ELR (cell line): ENCODE data around the gene MATK.
A peak's percentile ranks its signal among the peaks of the same experiment; 100 is the strongest.

Experiments used
- DNase-seq: peaks from one replicate; pipeline ENCODE4 v3.0.0-alpha.2; 2015; ENCODE audit warnings: low read depth

Gene MATK, protein sequence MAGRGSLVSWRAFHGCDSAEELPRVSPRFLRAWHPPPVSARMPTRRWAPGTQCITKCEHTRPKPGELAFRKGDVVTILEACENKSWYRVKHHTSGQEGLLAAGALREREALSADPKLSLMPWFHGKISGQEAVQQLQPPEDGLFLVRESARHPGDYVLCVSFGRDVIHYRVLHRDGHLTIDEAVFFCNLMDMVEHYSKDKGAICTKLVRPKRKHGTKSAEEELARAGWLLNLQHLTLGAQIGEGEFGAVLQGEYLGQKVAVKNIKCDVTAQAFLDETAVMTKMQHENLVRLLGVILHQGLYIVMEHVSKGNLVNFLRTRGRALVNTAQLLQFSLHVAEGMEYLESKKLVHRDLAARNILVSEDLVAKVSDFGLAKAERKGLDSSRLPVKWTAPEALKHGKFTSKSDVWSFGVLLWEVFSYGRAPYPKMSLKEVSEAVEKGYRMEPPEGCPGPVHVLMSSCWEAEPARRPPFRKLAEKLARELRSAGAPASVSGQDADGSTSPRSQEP

DNA sequence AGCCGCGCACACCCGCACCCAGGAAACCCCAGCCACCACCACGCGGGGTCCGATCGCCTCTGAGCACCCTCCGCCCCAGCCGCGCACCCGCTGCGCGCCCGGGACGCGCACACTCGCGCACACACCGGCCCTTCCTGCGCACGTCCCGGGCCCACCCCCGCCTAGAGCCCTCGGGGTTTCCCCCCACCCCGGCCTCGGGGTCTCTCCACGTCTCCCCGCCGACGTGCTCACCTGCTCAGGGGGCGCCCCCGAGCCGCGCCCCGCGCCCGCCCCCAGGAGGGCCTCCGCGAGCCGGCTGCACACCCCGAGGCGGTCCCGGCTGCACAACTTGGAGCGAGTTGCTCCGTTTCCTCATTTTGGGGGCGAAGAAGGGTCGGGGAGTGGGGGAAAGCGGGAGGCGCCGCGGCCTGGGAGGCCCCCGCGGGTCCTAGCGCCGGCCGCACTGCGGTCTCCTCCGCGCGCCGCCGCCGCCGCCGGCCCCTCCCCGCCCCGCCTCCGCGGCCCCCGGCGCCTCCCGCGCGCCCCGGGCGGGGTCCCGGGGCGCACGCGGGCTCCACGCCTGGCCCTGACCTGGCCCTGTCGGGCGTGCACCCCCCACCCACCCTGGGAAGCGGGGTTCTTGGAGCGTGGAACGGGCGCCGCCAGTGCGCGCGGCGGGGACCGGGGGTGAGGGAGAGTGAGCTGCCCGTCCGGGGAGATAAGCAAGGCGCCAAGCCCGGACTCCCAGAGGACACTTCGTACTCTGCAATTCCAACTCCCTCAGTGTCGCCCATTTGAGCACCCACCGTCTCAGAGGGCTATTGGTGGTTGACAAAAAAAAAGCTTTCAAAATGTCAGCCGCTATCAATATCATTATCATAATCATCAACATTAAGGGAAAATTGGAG, at the start of gene MATK:
Gene MATK, minus strand, starts transcription at position 444 of the 887 bp plus-strand sequence. CDS start 1,246 bp downstream, outside the sequence.
- DNase-seq, result no peak

GRCh38 chr19:3835055-3835435, 48.9 kb upstream of the MATK start:
- DNase-seq, result no peak

DNA sequence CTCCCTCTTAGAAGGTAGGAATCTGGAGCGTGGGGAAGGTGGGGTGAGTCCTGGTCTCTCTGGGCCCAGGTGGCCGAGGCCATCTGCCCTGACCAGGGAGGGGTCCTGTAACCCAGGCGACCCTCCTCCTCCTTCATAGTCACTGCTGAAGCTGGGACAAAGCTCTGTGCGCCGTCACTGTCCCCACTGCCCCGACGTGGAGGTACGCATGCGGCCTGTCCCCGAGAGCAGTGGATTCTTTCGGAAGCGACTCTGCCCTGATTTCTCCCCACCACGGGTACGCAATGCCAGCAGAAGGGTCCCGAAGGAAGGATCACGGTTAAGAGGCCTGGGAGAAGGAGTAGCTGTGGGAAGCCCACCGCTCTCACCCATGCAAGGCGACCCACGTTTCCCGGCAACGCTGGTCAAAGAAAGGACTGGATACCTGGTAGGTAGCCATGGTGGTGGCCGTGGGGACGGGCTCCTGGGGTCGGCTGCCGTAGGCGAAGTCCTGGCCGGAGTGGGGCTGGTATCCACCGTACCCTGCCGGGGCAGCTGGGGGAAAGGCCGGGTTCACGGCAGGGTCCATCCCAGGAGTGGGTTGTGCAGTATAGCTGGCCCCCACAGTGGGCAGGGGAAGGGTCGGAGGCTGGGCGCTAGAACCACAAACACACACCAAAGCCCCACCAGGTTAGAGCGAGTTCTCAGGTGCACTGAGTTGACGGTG, 48.3 kb upstream of the MATK start:
- no peak for DNase-seq

GRCh38 chr19:3833578-3834348, 47.6 kb upstream of the MATK start:
- no peak for DNase-seq

DNA sequence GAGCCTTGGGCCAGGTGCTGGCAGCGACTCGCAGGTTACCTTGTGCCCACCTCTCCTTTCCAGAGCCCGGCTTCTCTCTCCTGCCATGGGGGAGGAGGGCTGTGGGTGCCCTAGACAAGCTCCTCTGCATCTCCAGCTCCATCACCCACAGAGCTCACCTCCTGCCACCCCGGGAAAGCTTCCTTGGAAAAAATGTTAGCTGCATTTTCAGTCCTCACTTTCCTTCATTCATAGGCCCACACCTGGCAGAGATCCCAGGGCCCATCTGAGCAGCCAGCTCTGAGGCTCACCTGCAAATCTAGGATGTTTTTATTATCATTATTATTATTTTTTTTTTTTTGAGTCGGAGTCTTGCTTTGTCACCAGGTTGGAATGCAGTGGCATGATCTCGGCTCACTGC, 45.8 kb upstream of the MATK start:
- DNase-seq, result no peak

DNA sequence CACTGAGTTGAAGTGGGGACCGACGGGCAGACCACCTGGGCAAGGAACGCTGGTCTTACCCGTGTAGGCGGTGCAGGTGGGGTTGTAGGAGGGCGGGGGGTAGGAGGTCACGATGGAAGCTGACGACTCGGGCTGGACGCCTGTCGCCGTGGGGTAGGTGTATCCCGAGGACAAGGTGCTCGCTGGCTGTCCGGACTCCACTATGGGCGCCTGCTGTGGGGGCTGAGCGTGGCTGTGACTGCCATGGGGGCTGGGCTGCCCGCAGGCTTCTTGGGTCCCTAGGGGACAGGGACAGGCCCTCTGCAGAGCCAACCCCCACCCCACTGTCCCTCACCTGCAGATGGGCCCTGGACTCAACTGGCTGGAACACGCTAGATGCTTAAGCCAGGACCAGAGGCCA, 45.4 kb upstream of the MATK start:
- no peak for DNase-seq

DNA sequence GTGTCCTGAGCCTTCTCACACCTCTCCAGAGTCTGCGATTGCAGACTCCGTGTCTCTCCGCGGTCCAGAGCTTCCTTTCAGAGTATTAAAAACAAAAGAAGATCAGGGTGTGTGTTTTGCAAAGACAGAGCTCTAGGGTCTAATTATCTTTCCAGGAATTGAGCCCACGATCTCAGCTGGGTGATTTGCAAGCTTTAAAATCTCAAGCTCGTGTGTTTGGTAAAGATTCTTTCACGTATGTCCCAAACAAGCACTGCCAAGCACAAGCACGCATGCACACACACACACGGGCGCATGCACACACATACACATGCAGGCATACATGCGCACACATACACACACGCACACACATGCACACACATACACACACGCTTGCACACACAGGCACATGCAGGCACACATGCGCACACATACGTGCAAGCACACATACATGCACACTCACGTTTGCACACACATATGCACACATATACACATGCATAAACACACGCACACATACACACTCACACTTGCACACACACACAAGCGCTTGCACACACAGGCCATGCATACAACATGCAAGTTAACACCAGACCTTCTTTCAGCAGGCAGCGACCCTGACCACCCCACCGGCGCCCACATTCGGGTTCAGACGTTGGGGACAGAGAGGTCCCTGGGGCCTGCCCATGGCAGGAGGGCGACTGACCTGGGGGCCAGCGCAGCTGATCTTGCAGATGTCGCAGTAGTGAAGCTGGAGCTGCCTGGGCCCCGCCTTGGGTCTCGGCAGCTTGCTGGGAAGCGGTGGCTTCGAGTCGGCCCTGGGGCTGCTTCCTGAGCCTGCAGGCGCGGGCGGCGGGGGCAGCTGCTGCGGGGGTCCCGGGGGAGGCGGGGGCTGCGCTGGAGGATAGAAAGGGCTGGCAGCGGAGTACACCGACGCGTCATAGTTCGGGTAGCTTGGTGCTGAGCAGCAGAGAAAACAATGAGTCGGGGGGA, 44.7 kb upstream of the MATK start:
- no peak for DNase-seq

DNA sequence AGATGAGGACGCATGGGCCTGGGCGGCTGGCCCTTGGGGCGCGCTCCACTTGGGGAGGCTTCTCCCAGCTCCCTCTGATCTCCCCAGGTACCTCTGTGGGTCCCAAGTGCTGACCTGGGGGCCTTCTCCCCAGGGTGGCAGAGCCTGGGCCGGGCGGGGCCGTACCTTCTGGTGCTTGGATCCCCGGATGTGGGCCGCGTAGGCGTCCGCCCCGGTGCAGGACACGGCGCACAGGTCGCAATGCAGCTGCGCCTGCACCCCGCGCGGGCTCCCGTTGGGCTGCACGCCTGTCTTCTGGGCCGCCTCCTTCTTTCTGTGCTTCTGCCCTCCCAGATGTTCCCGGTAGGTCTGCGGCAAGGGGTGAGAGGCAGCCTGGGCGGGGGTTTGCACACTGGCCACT, 41.1 kb upstream of the MATK start:
- DNase-seq, result no peak

- DNase-seq, result no peak
Observed at GRCh38 chr19:3826163-3826562, 40.0 kb upstream of the MATK start.

- no peak for DNase-seq
Observed at GRCh38 chr19:3825286-3825956, 39.2 kb upstream of the MATK start.

DNA sequence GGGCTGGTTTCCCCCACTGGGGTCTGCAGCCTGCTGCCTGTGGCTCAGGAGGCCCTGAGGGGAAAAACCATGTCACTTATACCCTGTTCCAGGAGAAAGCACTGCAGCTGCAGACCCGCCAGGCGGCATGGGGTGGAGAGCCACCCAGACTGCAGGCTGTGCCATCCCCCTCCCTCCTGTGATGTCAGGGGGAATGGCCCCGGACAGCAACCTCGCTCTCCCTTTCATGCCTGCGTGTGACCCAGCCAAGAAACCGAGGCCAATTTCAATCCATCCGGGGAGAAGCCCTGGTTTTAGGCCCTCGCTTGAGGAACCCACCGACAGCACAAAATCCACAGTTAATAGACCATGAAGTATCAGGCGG, 37.2 kb upstream of the MATK start:
- no peak for DNase-seq

GRCh38 chr19:3822683-3823349, 36.6 kb upstream of the MATK start:
- DNase-seq, result no peak

GRCh38 chr19:3821857-3822364, 35.7 kb upstream of the MATK start:
- peak; percentile 50 for DNase-seq

DNA sequence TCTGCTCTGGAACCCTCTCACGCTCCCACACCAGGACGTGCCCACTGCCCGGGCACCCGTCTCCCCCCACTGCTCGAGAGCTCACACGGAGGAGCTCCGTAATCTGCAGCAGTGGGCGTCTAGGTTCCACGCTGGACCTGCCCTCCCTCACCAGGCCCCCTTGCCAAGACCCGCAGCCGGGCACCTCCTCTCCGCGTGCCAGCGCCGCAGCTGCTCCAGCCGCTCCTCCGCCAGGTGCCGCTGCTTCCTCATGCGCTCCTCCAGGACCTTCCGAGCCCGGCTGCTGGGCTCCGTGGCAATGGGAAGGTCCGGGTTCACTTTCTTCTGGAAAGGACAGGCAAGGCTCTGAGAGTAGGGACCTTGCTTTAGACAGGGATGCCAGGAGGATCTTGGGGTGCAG, 35.0 kb upstream of the MATK start:
- DNase-seq, result no peak

DNA sequence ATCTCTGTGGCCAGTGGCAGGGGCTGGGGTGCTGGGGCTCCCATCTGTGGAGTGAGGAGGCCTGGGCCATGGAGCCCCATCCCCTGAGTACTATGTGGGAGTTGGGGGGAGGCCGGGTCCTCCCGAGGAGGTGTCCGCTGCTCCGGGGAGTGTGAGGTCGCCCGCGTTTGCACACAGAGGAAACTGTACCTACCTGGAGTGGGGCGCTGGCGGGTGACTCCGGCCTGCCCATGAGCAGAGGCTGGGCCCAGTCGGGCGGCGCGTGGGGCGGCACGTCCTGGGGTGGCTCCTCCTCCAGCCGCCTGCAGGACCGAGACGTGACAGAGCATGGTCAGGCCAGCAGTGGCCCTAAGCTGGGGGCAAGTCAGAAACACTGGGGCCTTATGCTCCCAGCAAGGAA, 33.8 kb upstream of the MATK start:
- DNase-seq, result no peak

GRCh38 chr19:3818918-3819317, 32.7 kb upstream of the MATK start:
- DNase-seq, result no peak

DNA sequence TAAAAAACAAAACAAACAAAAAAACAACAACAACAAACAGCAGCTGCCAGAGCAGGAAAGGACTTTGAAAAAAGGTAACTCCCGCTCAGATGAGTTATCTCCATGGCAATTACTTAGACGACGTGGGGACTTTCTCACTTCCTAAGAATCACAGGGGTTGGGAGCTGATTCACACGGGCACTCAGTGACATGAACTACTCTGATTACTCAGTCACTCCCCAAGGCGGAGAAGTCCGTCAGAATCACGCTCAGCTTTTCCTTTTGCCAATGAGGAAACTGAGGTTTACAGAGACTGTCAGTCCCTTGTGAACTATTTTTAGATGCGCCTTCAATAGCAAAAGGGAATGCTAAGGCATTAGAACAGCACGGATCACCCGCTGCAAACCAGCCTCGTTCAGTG, 32.3 kb upstream of the MATK start:
- peak; percentile 67 for DNase-seq

DNA sequence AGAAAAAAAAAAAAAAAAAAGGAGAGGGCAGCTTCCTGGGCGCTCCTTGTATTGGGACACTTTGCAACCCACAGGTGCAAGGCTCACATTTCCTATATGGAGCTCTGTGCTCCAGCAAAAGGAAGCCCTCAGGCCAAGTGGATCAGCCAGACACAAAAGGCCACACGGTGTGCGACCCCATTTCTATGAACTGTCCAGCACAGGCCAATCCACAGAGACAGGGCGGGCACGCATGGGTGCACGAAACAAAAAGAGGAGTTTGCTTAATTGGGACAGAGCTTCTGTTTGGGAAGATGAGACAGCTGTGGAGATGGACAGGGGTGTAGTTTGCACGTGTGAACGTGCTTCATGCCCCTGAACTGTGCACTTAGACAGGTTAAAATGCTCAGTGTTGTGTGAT, 31.6 kb upstream of the MATK start:
- DNase-seq, result no peak

- no peak for DNase-seq
Observed at GRCh38 chr19:3816566-3817218, 30.5 kb upstream of the MATK start.
